8988T (cell line): Measurements from ENCODE around the gene FOXK1.
"Not testable (repeated sequence)": the region's sequence is repeated elsewhere in the genome, so short reads cannot be mapped to it uniquely, and the experiment has no call there.

Source experiments
- DNase-seq: peaks from one replicate; pipeline ENCODE4 v3.0.0; 2011

Gene FOXK1

GRCh38 chr7:4787947-4788626, 106.0 kb downstream of the FOXK1 start:
- no peak for DNase-seq

GRCh38 chr7:4788627-4789189, 106.6 kb downstream of the FOXK1 start:
- DNase-seq: no peak

GRCh38 chr7:4789194-4790077, 107.3 kb downstream of the FOXK1 start:
- DNase-seq: no peak

- no peak for DNase-seq
These were observed 108.0 kb downstream of the FOXK1 start for GRCh38 chr7:4790078-4790465.

- DNase-seq: no peak
These were observed 108.5 kb downstream of the FOXK1 start for GRCh38 chr7:4790516-4790991.

- DNase-seq: no peak
These were observed 109.1 kb downstream of the FOXK1 start for GRCh38 chr7:4791101-4791737.

- peak; percentile 73 for DNase-seq
These were observed 109.8 kb downstream of the FOXK1 start for GRCh38 chr7:4791738-4792536.

GRCh38 chr7:4792537-4793126, 110.5 kb downstream of the FOXK1 start:
- DNase-seq: no peak

- not testable (repeated sequence) for DNase-seq
These were observed 111.4 kb downstream of the FOXK1 start for GRCh38 chr7:4793385-4793993.

GRCh38 chr7:4794171-4794570, 112.1 kb downstream of the FOXK1 start:
- DNase-seq: not testable (repeated sequence)

GRCh38 chr7:4794591-4795350, 112.7 kb downstream of the FOXK1 start:
- DNase-seq: no peak

- no peak for DNase-seq
These were observed 114.4 kb downstream of the FOXK1 start for GRCh38 chr7:4796453-4796852.

GRCh38 chr7:4797858-4798705, 116.0 kb downstream of the FOXK1 start:
- peak; percentile 94 for DNase-seq

- no peak for DNase-seq
These were observed 116.7 kb downstream of the FOXK1 start for GRCh38 chr7:4798706-4799235.

GRCh38 chr7:4799508-4800268, 117.6 kb downstream of the FOXK1 start:
- no peak for DNase-seq

GRCh38 chr7:4800487-4800886, 118.4 kb downstream of the FOXK1 start:
- DNase-seq: no peak

- DNase-seq: peak; percentile 69
These were observed 119.1 kb downstream of the FOXK1 start for GRCh38 chr7:4800926-4801838.

GRCh38 chr7:4801839-4802231, 119.7 kb downstream of the FOXK1 start:
- no peak for DNase-seq
